Mononuclear cell (primary cell): ENCODE measurements around the gene HOXD9. TPM values are rescaled to one million over a fixed set of nuclear protein-coding genes. Genes with fewer than 3 reads are reported as not detected.

ENCODE experiments used
- H3K27me3 ChIP-seq: 2 replicates; pipeline ENCODE4 v1.6.0; 2011; ENCODE audit warnings: low read length, control low read depth; ENCODE audit not compliant: insufficient read depth
- H3K4me1 ChIP-seq: 2 replicates; pipeline ENCODE4 v1.5.1; 2011; ENCODE audit warnings: mild to moderate bottlenecking, low read length, control low read depth; ENCODE audit not compliant: insufficient read depth
- H3K4me3 ChIP-seq: 2 replicates; pipeline ENCODE4 v1.5.1; 2011; ENCODE audit warnings: mild to moderate bottlenecking, low read length, moderate library complexity
- H3K9me3 ChIP-seq: 2 replicates; pipeline ENCODE4 v1.5.1; 2011; ENCODE audit warnings: low read depth, mild to moderate bottlenecking, control low read depth, low read length
- total RNA-seq: library from RNA; depleted of rRNA; stranded (reverse); fragments of >200 nt; gene quantifications from one replicate; pipeline ENCODE4 v1.2.3, GENCODE V29; 2012

The HOXD9 gene
- total RNA-seq, 1 donor, result not detected

- H3K4me3 ChIP-seq, result no peak overlapping the region
- peaks cover 96% of the 10 kb centered on the region for H3K27me3 ChIP-seq
- no peaks in the 10 kb centered on the region for H3K9me3 ChIP-seq
- peaks cover 11% of the 10 kb centered on the region for H3K4me1 ChIP-seq
Measured at GRCh38 chr2:176142281-176142680, 19.8 kb downstream of the HOXD9 start.

GRCh38 chr2:176145085-176145969, 22.8 kb downstream of the HOXD9 start:
- Histone ChIP-seq H3K4me1 (peaks cover 7% of the 10 kb centered on the region), H3K4me3 (no peak overlapping the region), H3K9me3 (no peaks in the 10 kb centered on the region)

GRCh38 chr2:176146101-176146500, 23.6 kb downstream of the HOXD9 start:
- Histone ChIP-seq H3K9me3 (no peaks in the 10 kb centered on the region), H3K4me1 (peaks cover under 1% of the 10 kb centered on the region), H3K4me3 (no peak overlapping the region), H3K27me3 (peaks cover 96% of the 10 kb centered on the region)

More at GRCh38 chr2:176145085-176145969, 22.8 kb downstream of the HOXD9 start:
- peaks cover 96% of the 10 kb centered on the region for H3K27me3 ChIP-seq

DNA sequence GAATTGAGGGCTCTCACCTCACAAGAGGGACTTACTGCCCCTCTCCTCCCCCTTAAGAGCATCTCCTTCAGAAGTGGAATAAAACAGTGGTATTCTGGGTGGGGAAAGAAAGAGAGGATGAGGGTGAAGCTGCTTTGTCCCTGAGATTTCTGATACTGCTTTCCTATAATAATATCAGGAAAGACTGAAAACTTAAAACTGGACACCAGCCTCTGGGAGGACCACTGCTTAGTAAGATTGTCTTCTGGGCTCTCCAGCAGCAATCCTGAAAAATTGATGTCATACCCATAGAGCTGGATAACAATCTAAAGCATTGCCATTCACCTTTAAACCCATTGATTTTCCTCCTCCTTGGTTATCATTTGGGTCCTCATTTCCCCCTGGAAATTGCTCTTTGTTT, 24.1 kb downstream of the HOXD9 start:
- Histone ChIP-seq H3K4me1 (no peaks in the 10 kb centered on the region), H3K27me3 (peaks cover 96% of the 10 kb centered on the region), H3K9me3 (no peaks in the 10 kb centered on the region), H3K4me3 (no peak overlapping the region)

GRCh38 chr2:176147210-176147799, 24.8 kb downstream of the HOXD9 start:
- peaks cover 93% of the 10 kb centered on the region for H3K27me3 ChIP-seq
- no peaks in the 10 kb centered on the region for H3K4me1 ChIP-seq
- H3K4me3 ChIP-seq, result no peak overlapping the region
- H3K9me3 ChIP-seq, result no peaks in the 10 kb centered on the region

DNA sequence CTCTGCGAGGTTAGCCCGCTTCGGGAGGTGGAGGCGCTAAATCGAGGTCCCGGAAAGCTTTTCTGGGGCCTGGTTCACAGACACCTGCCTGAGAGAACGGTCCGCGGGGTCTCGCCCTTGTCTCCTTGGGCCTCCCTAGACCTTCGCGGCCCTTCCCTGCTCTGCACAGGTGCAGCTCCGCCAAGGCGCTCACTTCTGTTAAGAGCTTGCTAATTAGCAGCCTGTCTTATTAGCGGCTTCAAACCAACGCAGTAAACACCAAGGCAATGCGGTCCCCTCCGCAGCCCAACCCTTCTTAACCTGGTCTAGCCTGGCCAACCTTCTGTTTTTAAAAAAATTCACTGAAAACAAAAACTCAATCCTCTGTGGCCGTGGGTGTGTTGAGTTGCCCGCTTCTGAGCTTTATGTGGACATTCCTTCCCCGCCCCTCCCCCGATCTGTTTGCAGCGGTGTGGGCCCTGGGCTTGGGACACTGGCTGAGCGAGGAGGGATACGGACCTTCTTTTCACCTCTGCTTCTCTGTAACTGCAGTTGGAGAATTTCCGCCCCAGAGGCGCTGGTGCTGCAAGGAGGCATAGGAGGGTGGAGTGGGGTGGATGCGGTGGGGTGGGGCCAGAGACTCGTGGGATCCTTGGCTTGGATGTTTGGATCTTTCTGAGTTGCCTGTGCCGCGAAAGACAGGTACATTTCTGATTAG, 25.4 kb downstream of the HOXD9 start:
- peaks cover 93% of the 10 kb centered on the region for H3K27me3 ChIP-seq

GRCh38 chr2:176148751-176149421, 26.4 kb downstream of the HOXD9 start:
- H3K9me3 ChIP-seq, result no peaks in the 10 kb centered on the region
- peaks cover 93% of the 10 kb centered on the region for H3K27me3 ChIP-seq
- no peaks in the 10 kb centered on the region for H3K4me1 ChIP-seq
- no peak overlapping the region for H3K4me3 ChIP-seq

More for the DNA sequence above, 25.4 kb downstream of the HOXD9 start:
- no peak overlapping the region for H3K4me3 ChIP-seq
- H3K4me1 ChIP-seq, result no peaks in the 10 kb centered on the region
- no peaks in the 10 kb centered on the region for H3K9me3 ChIP-seq

DNA sequence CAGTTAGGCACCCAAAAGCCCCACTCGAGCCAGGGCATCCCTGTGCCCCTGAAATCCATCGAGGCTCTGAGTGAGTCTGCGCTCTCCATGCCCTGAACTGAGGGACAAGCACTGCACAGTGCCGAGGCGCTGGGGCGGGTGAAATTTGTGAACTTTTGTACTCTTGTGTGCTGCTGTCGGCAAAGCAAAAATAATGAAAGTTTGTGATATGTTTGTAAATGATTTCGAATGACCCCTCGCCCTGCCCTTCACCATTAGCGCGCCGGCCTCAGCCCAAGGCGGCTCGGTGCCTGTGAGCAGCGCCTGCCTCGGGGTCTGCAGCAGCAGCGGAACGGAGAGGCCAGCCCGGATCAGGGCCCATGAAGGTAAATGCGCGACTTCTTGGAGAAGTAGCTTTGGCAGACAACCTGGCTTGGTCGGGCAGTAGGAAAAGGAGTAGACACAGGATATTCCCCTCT, 27.0 kb downstream of the HOXD9 start:
- Histone ChIP-seq H3K27me3 (peaks cover 95% of the 10 kb centered on the region), H3K9me3 (no peaks in the 10 kb centered on the region), H3K4me3 (no peak overlapping the region), H3K4me1 (no peaks in the 10 kb centered on the region)

DNA sequence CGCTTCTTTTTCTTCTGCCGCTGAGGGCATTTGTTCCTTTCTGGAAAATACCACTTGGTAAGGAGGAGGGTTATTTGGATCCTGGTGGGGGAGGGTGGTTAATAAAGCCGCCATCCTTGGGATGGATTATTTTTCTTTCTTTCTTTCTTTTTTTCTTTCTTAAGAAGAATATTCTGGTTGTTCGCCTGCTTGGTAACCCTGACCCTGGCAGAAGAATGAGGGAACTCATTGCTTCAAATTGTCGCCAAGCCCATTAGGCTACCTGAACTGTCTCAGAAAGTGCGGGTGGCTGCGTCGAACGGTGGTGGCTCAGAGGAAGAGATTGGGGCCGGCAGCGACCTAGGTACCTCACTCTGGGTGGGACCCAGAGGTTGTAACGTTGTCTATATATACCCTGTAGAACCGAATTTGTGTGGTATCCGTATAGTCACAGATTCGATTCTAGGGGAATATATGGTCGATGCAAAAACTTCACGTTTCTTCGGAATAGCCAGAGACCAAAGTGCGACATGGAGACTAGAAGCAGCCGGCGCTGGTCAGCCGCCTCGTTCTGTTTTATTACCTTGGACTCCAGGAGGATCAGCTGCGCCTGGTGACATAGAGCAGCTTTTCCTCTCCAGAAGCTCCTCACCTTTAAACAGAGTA, 27.5 kb downstream of the HOXD9 start:
- no peaks in the 10 kb centered on the region for H3K4me1 ChIP-seq
- H3K9me3 ChIP-seq, result no peaks in the 10 kb centered on the region
- H3K27me3 ChIP-seq, result peaks cover 95% of the 10 kb centered on the region
- H3K4me3 ChIP-seq, result no peak overlapping the region

GRCh38 chr2:176150584-176151441, 28.3 kb downstream of the HOXD9 start:
- Histone ChIP-seq H3K4me3 (no peak overlapping the region), H3K27me3 (peaks cover 95% of the 10 kb centered on the region), H3K4me1 (no peaks in the 10 kb centered on the region), H3K9me3 (no peaks in the 10 kb centered on the region)

- H3K9me3 ChIP-seq, result no peaks in the 10 kb centered on the region
- H3K4me3 ChIP-seq, result no peak within 1 kb of the TSS
- H3K27me3 ChIP-seq, result peaks cover 95% of the 10 kb centered on the region
- H3K4me1 ChIP-seq, result no peaks in the 10 kb centered on the region
Measured at GRCh38 chr2:176151442-176152287, 29.1 kb downstream of the HOXD9 start, which contains the start of gene HOXD4. Gene HOXD4 (plus strand): TSS chr2:176151550. CDS start chr2:176151634, 84 bp downstream.

GRCh38 chr2:176152350-176153181, 30.0 kb downstream of the HOXD9 start:
- Histone ChIP-seq H3K27me3 (peaks cover 96% of the 10 kb centered on the region), H3K4me1 (no peaks in the 10 kb centered on the region), H3K4me3 (no peak overlapping the region), H3K9me3 (no peaks in the 10 kb centered on the region)
